GM21723 (cell line): Measurements from ENCODE around the gene CDHR3.

Experiments
- ATAC-seq: cut with Tn5 transposase; IDR thresholded peaks from one replicate; pipeline ENCODE4 v1.9.1; 2021; ENCODE audit warnings: mild to moderate bottlenecking, moderate library complexity; ENCODE audit not compliant: unreplicated experiment

The CDHR3 gene

DNA sequence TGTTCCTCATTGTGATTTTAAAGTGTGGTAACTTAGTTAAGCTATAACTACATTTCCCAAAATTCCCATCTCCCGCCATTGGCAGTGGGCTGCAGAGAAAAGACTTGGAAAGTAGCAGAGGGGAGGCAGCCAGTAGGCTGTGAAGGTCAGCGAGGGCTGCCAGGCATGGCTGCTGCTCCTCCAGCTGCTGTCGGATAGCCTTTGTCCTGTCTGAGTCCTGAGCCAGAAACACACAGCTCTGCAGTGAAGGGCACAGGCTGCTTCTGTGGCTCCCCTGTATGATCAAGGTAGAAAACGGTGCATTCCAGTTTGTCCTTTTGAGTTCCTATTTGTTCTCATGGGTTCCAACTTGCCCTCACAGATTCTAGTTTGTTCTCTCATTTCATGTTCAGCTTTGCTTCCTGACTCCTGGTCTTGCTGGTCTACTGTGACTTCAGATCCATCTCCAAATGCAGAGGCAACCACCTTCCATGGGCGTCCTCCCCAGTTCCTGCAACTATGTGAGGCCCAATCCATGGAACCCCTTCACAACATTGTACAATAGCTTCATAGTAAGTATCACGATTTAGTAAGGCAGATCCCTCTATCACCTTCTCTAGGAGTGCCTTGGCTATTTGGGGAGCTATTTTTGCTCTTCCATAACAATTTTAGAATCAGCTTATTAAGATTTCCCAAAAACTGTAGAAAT lies 117.4 kb downstream of the CDHR3 start:
- ATAC-seq = no peak

- ATAC-seq = no peak
Observed at GRCh38 chr7:106082087-106082854, 119.2 kb downstream of the CDHR3 start.
